MCF 10A (cell line): ENCODE data around the gene INSM1. TPM values are rescaled to one million over a fixed set of nuclear protein-coding genes. Genes with fewer than 3 reads are reported as not detected.

Experiments used
- Bru-seq: library from RNA; stranded (reverse); fragments of 400-500 nt; gene quantifications from one replicate; lab custom pipeline; 2021; lab: Mats Ljungman, UMichigan
- BruChase-seq, 2 experiments: library from RNA; stranded (reverse); fragments of 400-500 nt; gene quantifications; one replicate each; lab custom pipeline; 2021; lab: Mats Ljungman, UMichigan
- BruUV-seq: library from RNA; stranded (reverse); fragments of 400-500 nt; replicated peaks from 2 replicates; lab custom pipeline; 2021; lab: Mats Ljungman, UMichigan
- CTCF ChIA-PET: fragments of 300-600 bp; sonication (Branson Sonifier 250); formaldehyde crosslinking; extraction: SDS; loops from one replicate; lab custom pipeline; 2021; ENCODE audit warnings: antibody characterized with exemption, inconsistent platforms; lab: Yijun Ruan, JAX
- POLR2A ChIA-PET: fragments of 300-600, 350-650 bp; sonication (Branson Sonifier 250); formaldehyde crosslinking; extraction: SDS; loops from one replicate; lab custom pipeline; 2020; ENCODE audit warnings: antibody characterized with exemption, inconsistent platforms; lab: Yijun Ruan, JAX
- DNase-seq: peaks from one replicate; pipeline ENCODE4 v3.0.0-alpha.2; 2018; ENCODE audit not compliant: unreplicated experiment
- H3K27ac Mint-ChIP-seq: one replicate; pipeline ENCODE4 v1.8.0; 2022; ENCODE audit warnings: mild to moderate bottlenecking, low read depth, mixed read lengths; ENCODE audit not compliant: unreplicated experiment
- H3K27me3 Mint-ChIP-seq: one replicate; pipeline ENCODE4 v1.8.0; 2022; ENCODE audit warnings: mixed read lengths; ENCODE audit not compliant: insufficient read depth, unreplicated experiment
- H3K36me3 Mint-ChIP-seq: one replicate; pipeline ENCODE4 v1.8.0; 2022; ENCODE audit warnings: mild to moderate bottlenecking, moderate library complexity, mixed read lengths; ENCODE audit not compliant: insufficient read depth, unreplicated experiment
- H3K4me1 Mint-ChIP-seq: one replicate; pipeline ENCODE4 v1.8.0; 2022; ENCODE audit warnings: mixed read lengths; ENCODE audit not compliant: insufficient read depth, unreplicated experiment
- H3K4me3 Mint-ChIP-seq: one replicate; pipeline ENCODE4 v1.8.0; 2022; ENCODE audit warnings: mild to moderate bottlenecking, moderate library complexity, mixed read lengths; ENCODE audit not compliant: unreplicated experiment
- H3K9me3 Mint-ChIP-seq: one replicate; pipeline ENCODE4 v1.8.0; 2022; ENCODE audit warnings: mixed read lengths; ENCODE audit not compliant: unreplicated experiment
- CTCF ChIP-seq: fragments of 200-600 bp; IDR thresholded peaks from one replicate; pipeline ENCODE4 v1.8.0; 2022; ENCODE audit warnings: antibody characterized with exemption, mild to moderate bottlenecking; ENCODE audit not compliant: unreplicated experiment
- intact Hi-C: fragments of 100-400 bp; cut with micrococcal nuclease; formaldehyde crosslinking; loops from 2 replicates; pipeline ENCODE4 v1.14.1; 2022
- long read RNA-seq: library from polyadenylated mRNA; stranded (forward); transcript quantifications from one replicate; pipeline ENCODE4 v2.0.0, GENCODE V29; 2022
- total RNA-seq: library from RNA; stranded (reverse); gene quantifications from 2 replicates; pipeline ENCODE4 v1.2.3, GENCODE V29; 2022

Gene INSM1, protein sequence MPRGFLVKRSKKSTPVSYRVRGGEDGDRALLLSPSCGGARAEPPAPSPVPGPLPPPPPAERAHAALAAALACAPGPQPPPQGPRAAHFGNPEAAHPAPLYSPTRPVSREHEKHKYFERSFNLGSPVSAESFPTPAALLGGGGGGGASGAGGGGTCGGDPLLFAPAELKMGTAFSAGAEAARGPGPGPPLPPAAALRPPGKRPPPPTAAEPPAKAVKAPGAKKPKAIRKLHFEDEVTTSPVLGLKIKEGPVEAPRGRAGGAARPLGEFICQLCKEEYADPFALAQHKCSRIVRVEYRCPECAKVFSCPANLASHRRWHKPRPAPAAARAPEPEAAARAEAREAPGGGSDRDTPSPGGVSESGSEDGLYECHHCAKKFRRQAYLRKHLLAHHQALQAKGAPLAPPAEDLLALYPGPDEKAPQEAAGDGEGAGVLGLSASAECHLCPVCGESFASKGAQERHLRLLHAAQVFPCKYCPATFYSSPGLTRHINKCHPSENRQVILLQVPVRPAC
- not detected in 2 replicates for total RNA-seq
- not detected for Bru-seq, nascent RNA
- BruChase-seq, experiment 1, labeled RNA remaining after a 6-hour chase: not detected
- BruChase-seq, experiment 2, labeled RNA remaining after a 2-hour chase: not detected
- long read RNA-seq: 0 reads

- CTCF ChIA-PET: no interaction called here
Observed at GRCh38 chr20:20367575-20368417, at the start of gene INSM1. INSM1 (plus strand) TSS chr20:20368104; CDS start chr20:20368268, 164 bp downstream.

DNA sequence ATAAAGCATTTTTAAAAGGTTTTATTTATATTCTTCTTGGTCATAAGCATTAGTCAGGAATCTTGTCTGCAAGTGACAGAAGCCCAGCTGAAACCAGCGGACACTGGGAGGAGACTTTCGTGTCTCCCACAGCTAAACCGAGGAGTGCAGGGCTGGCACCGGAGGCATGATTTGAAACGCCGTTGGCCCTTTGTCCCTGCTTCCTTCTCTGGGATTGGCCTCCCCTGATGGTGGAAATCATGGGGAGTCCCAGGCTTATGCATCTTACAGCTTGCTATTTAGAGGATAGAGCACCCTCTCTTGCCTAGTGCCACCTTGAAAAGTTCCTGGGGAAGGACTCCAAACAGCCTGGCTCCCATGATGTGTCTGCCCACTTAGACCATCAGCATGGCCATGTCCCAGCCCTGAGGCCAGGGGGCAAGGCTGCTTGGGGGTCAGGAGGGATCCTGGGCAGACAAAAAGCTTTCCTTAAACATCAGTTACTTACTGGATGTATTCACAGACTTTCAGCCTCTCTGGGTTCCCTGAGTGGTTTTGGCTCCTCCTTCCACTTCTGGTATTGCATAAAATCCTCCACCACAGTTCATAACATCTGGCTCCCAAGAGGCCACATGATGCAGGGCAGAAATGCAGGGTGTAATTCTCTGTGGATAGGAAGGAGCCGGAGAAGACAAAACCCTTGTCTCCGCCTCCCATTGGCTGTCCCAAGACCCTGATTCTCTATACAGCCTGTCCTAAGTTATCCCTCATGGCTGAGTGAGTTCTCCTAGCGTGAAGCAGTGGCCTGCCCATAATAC lies 49.3 kb upstream of the INSM1 start:
- no peaks in the 10 kb centered on the region for H3K4me1 Mint-ChIP-seq
- POLR2A ChIA-PET: no interaction called here
- H3K36me3 Mint-ChIP-seq: no peaks in the 10 kb centered on the region
- CTCF ChIA-PET: interaction anchor here (0.5 kb wide), 1 partner anchor 76 kb away, joined by 5 read pairs; no protein-coding TSS in a partner anchor
- no peak for TF ChIP-seq CTCF
- H3K9me3 Mint-ChIP-seq: peaks cover under 1% of the 10 kb centered on the region
- H3K27me3 Mint-ChIP-seq: no peaks in the 10 kb centered on the region
- H3K4me3 Mint-ChIP-seq: no peak overlapping the region
- BruUV-seq: no TSS peak
- intact Hi-C loops: no loop called here
- no peak for DNase-seq
- H3K27ac Mint-ChIP-seq: no peak overlapping the region

More at GRCh38 chr20:20367575-20368417, at the start of gene INSM1:
- no peaks in the 10 kb centered on the region for H3K9me3 Mint-ChIP-seq
- peak within 1 kb of the TSS; percentile 28 for H3K4me3 Mint-ChIP-seq
- no peaks in the 10 kb centered on the region for H3K36me3 Mint-ChIP-seq
- no peak for DNase-seq
- intact Hi-C loops: no loop called here
- peaks cover 12% of the 10 kb centered on the region for H3K4me1 Mint-ChIP-seq
- TF ChIP-seq CTCF: no peak
- H3K27me3 Mint-ChIP-seq: peaks cover 48% of the 10 kb centered on the region
- H3K27ac Mint-ChIP-seq: no peak within 1 kb of the TSS
- POLR2A ChIA-PET: no interaction called here
- BruUV-seq: no TSS peak

DNA sequence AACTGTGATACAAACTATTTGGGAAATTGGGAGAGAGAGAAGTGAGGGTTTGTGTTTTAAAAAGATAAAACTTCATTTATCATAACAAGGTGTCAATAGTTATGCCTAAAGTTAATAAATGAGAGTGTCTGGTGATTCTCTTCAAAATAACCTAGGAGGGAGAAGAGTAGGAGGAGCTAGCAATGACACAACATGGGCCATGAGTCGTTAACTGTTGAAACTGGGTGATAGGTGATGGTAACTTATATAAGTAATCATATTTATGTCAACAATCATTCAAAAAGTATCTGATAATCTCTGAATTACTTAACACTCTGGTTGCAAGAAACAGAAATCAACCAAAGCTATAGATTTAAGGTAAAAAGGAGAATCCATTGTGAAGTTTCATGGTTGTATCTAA lies 46.8 kb upstream of the INSM1 start:
- DNase-seq: no peak
- POLR2A ChIA-PET: interaction anchor here (0.5 to 0.8 kb wide), 2 partner anchors 9 to 1551 kb away, joined by 3 read pairs; no protein-coding TSS in a partner anchor
- intact Hi-C loops: no loop called here
- CTCF ChIA-PET: interaction anchor here (1.0 to 1.2 kb wide), 3 partner anchors 84 to 1252 kb away, joined by 3 to 4 read pairs (median 4); no protein-coding TSS in a partner anchor
- no peak for TF ChIP-seq CTCF
- Mint-ChIP-seq H3K27ac (no peak overlapping the region), H3K4me1 (no peaks in the 10 kb centered on the region), H3K4me3 (no peak overlapping the region), H3K27me3 (no peaks in the 10 kb centered on the region), H3K36me3 (no peaks in the 10 kb centered on the region), H3K9me3 (no peaks in the 10 kb centered on the region)
- no TSS peak for BruUV-seq
